Esophagus squamous epithelium (tissue), 4 donors: ENCODE data around the gene CDK11B.

Experiments
- CTCF ChIP-seq, 6 experiments: fragments of 450-650 bp in 4 of 6; fragments of 200-600 bp in 2 of 6; sonication (generic) in 2 of 6; IDR thresholded peaks; one replicate each; pipeline ENCODE4 v1.5.1; 2016 to 2019; ENCODE audit warnings: antibody characterized with exemption in 6 of 6, mild to moderate bottlenecking in 4 of 6, moderate library complexity in 4 of 6
- POLR2A ChIP-seq, 4 donors: fragments of 450-650 bp; IDR thresholded peaks; one replicate each; pipeline ENCODE4 v1.6.1; 2017; ENCODE audit warnings: antibody characterized with exemption in 4 of 4, mild to moderate bottlenecking in 4 of 4, moderate library complexity in 3 of 4

- TF ChIP-seq POLR2A (IDR thresholded peaks at IDR 0.05) (no peak), CTCF (IDR thresholded peaks at IDR 0.05) (no peak)
These were observed 55.0 kb downstream of the CDK11B start for GRCh38 chr1:1603671-1604373.
